ENCODE data around the gene EVL. TPM values are rescaled to one million over a fixed set of nuclear protein-coding genes. Genes with fewer than 3 reads are reported as not detected.
A peak's percentile ranks its signal among the peaks of the same experiment; 100 is the strongest.

The EVL gene
- total RNA-seq, 2 experiments from 2014 or later, result 206 to 298 TPM

GRCh38 chr14:100159865-100160533 is 94.8 kb downstream of the EVL start:
- H3K79me2 ChIP-seq (ENCODE audit: insufficient read depth, low read depth, low read length), result no peaks in the 10 kb centered on the region
- POLR2A ChIA-PET, result interaction anchor here (0.6 to 0.9 kb wide), 2 partner anchors 33 to 154 kb away, joined by 3 to 4 read pairs; no protein-coding TSS in a partner anchor
- peak overlapping the region; percentile 67; the same call in 1 of the 2 replicates for H2AFZ ChIP-seq (ENCODE audit: low read length)
- peaks cover 32% of the 10 kb centered on the region for H3K4me1 ChIP-seq (ENCODE audit: insufficient read depth, low read length, poor library complexity, severe bottlenecking)
- H3K4me3 ChIP-seq (ENCODE audit: low read depth, low read length, poor library complexity, severe bottlenecking), result peak overlapping the region; percentile 80
- H4K20me1 ChIP-seq (ENCODE audit: insufficient read depth, low read length), result no peaks in the 10 kb centered on the region
- intact Hi-C loops (cut with micrococcal nuclease; ENCODE audit: unreplicated experiment), result loop anchor here (5.0 kb wide), 3 partner anchors 77 to 178 kb away; partner anchors contain the start of genes EVL and YY1
- CTCF ChIA-PET (ENCODE audit: unreplicated experiment), result interaction anchor here (0.5 kb wide), 1 partner anchor 38 kb away, joined by 3 read pairs; no protein-coding TSS in a partner anchor
- H3K9me2 ChIP-seq (ENCODE audit: insufficient read depth, low read length), result no peaks in the 10 kb centered on the region
- no peak for DNase-seq (ENCODE audit: low spot score)
- peaks cover 4% of the 10 kb centered on the region; the same call in 1 of the 2 replicates for H3K36me3 ChIP-seq (ENCODE audit: insufficient read depth, low read length)
- no peak overlapping the region for H3K27ac ChIP-seq (ENCODE audit: low read depth, low read length, poor library complexity, severe bottlenecking)
- peak overlapping the region; percentile 90 for H3K4me2 ChIP-seq (ENCODE audit: low read length)
- TF ChIP-seq EZH2phosphoT487 (IDR thresholded peaks at IDR 0.05; ENCODE audit: borderline replicate concordance, low read depth, low read length) (no peak), CTCF (conservative IDR thresholded peaks at IDR 0.05; ENCODE audit: low read length) (no peak)
- H3K9me3 ChIP-seq (ENCODE audit: low read length), result no peaks in the 10 kb centered on the region; the same call in 1 of the 2 replicates
- no TSS peak for BruUV-seq (replicated peaks)

- Histone ChIP-seq H3K9me3 (ENCODE audit: low read length) (no peaks in the 10 kb centered on the region), H3K27ac (ENCODE audit: low read depth, low read length, poor library complexity, severe bottlenecking) (no peak overlapping the region), H3K36me3 (ENCODE audit: insufficient read depth, low read length) (no peaks in the 10 kb centered on the region), H2AFZ (ENCODE audit: low read length) (no peak overlapping the region), H3K4me2 (ENCODE audit: low read length) (no peak overlapping the region), H3K9me2 (ENCODE audit: insufficient read depth, low read length) (no peaks in the 10 kb centered on the region), H4K20me1 (ENCODE audit: insufficient read depth, low read length) (no peaks in the 10 kb centered on the region), H3K4me1 (ENCODE audit: insufficient read depth, low read length, poor library complexity, severe bottlenecking) (peaks cover 32% of the 10 kb centered on the region), H3K79me2 (ENCODE audit: insufficient read depth, low read depth, low read length) (no peaks in the 10 kb centered on the region), H3K4me3 (ENCODE audit: low read depth, low read length, poor library complexity, severe bottlenecking) (no peak overlapping the region)
- DNase-seq (ENCODE audit: low spot score), result no peak
- ChIA-PET POLR2A (no interaction called here), CTCF (ENCODE audit: unreplicated experiment) (no interaction called here)
- intact Hi-C loops (cut with micrococcal nuclease; ENCODE audit: unreplicated experiment), result no loop called here
- no TSS peak for BruUV-seq (replicated peaks)
- TF ChIP-seq EZH2phosphoT487 (IDR thresholded peaks at IDR 0.05; ENCODE audit: borderline replicate concordance, low read depth, low read length) (no peak), CTCF (conservative IDR thresholded peaks at IDR 0.05; ENCODE audit: low read length) (no peak)
Observed at GRCh38 chr14:100160534-100160916, 95.3 kb downstream of the EVL start.

- Histone ChIP-seq H3K36me3 (ENCODE audit: insufficient read depth, low read length) (no peaks in the 10 kb centered on the region), H3K9me2 (ENCODE audit: insufficient read depth, low read length) (no peaks in the 10 kb centered on the region), H2AFZ (ENCODE audit: low read length) (no peak overlapping the region), H4K20me1 (ENCODE audit: insufficient read depth, low read length) (no peaks in the 10 kb centered on the region), H3K9me3 (ENCODE audit: low read length) (no peaks in the 10 kb centered on the region), H3K4me3 (ENCODE audit: low read depth, low read length, poor library complexity, severe bottlenecking) (no peak overlapping the region), H3K79me2 (ENCODE audit: insufficient read depth, low read depth, low read length) (no peaks in the 10 kb centered on the region), H3K4me2 (ENCODE audit: low read length) (no peak overlapping the region), H3K4me1 (ENCODE audit: insufficient read depth, low read length, poor library complexity, severe bottlenecking) (peaks cover 14% of the 10 kb centered on the region), H3K27ac (ENCODE audit: low read depth, low read length, poor library complexity, severe bottlenecking) (no peak overlapping the region)
- no peak for DNase-seq (ENCODE audit: low spot score)
- ChIA-PET CTCF (ENCODE audit: unreplicated experiment) (no interaction called here), POLR2A (interaction anchor here (0.8 kb wide), 1 partner anchor 27 kb away, joined by 3 read pairs; no protein-coding TSS in a partner anchor)
- no TSS peak for BruUV-seq (replicated peaks)
- TF ChIP-seq EZH2phosphoT487 (IDR thresholded peaks at IDR 0.05; ENCODE audit: borderline replicate concordance, low read depth, low read length), result no peak
- TF ChIP-seq CTCF (conservative IDR thresholded peaks at IDR 0.05; ENCODE audit: low read length), result no peak
- intact Hi-C loops (cut with micrococcal nuclease; ENCODE audit: unreplicated experiment), result no loop called here
Observed at GRCh38 chr14:100165376-100165775, 100.2 kb downstream of the EVL start.
